HEK293T (cell line): ENCODE data around the gene TNFSF11.

ENCODE experiments used
- CTCF ChIA-PET: fragments of 350-600 bp; formaldehyde crosslinking; extraction: SDS; loops from one replicate; lab custom pipeline; 2021; ENCODE audit warnings: antibody characterized with exemption, inconsistent platforms; lab: Yijun Ruan, JAX
- POLR2A ChIA-PET: fragments of 350-600 bp; formaldehyde crosslinking; extraction: SDS; loops from one replicate; lab custom pipeline; 2020; ENCODE audit warnings: antibody characterized with exemption, inconsistent platforms; lab: Yijun Ruan, JAX
- DNase-seq: peaks from one replicate; pipeline ENCODE4 v3.0.0; 2012; ENCODE audit warnings: mixed read lengths; ENCODE audit errors: extremely low spot score
- ARNT ChIP-seq: fragments of 450-650 bp; IDR thresholded peaks from 2 replicates; pipeline ENCODE4 v1.6.1; 2017; ENCODE audit warnings: mild to moderate bottlenecking
- BHLHE40 ChIP-seq: fragments of 450-650 bp; IDR thresholded peaks from 2 replicates; pipeline ENCODE4 v1.6.1; 2016; ENCODE audit warnings: mild to moderate bottlenecking, moderate library complexity, borderline replicate concordance
- CTBP1 ChIP-seq: fragments of 450-650 bp; IDR thresholded peaks from 2 replicates; pipeline ENCODE4 v1.6.1; 2016; ENCODE audit warnings: borderline replicate concordance
- ELF4 ChIP-seq: fragments of 450-650 bp; IDR thresholded peaks from 2 replicates; pipeline ENCODE4 v1.6.1; 2017; ENCODE audit warnings: antibody characterized with exemption
- FOXA1 ChIP-seq: fragments of 450-650 bp; IDR thresholded peaks from 2 replicates; pipeline ENCODE4 v1.6.1; 2016; ENCODE audit warnings: mild to moderate bottlenecking
- FOXK2 ChIP-seq: fragments of 450-650 bp; IDR thresholded peaks from 2 replicates; pipeline ENCODE4 v1.6.1; 2016; ENCODE audit warnings: mild to moderate bottlenecking
- FOXM1 ChIP-seq: fragments of 450-650 bp; IDR thresholded peaks from 2 replicates; pipeline ENCODE4 v1.6.1; 2017; ENCODE audit warnings: mild to moderate bottlenecking, borderline replicate concordance
- HDGF ChIP-seq: fragments of 450-650 bp; IDR thresholded peaks from 2 replicates; pipeline ENCODE4 v1.6.1; 2017; ENCODE audit warnings: antibody characterized with exemption, borderline replicate concordance
- L3MBTL2 ChIP-seq: fragments of 450-650 bp; conservative IDR thresholded peaks from 2 replicates; pipeline ENCODE4 v1.6.1; 2016; ENCODE audit warnings: mild to moderate bottlenecking
- LEF1 ChIP-seq: fragments of 450-650 bp; IDR thresholded peaks from 2 replicates; pipeline ENCODE4 v1.6.1; 2017; ENCODE audit warnings: mild to moderate bottlenecking, borderline replicate concordance
- NFRKB ChIP-seq: fragments of 450-650 bp; IDR thresholded peaks from 2 replicates; pipeline ENCODE4 v1.6.1; 2016; ENCODE audit warnings: mild to moderate bottlenecking, moderate library complexity
- PKNOX1 ChIP-seq: fragments of 450-650 bp; IDR thresholded peaks from 2 replicates; pipeline ENCODE4 v1.6.1; 2016
- SP1 ChIP-seq: fragments of 450-650 bp; IDR thresholded peaks from 2 replicates; pipeline ENCODE4 v1.6.1; 2017
- SUZ12 ChIP-seq: fragments of 450-650 bp; IDR thresholded peaks from 2 replicates; pipeline ENCODE4 v1.6.1; 2016; ENCODE audit warnings: mild to moderate bottlenecking
- TARDBP ChIP-seq: fragments of 450-650 bp; IDR thresholded peaks from 2 replicates; pipeline ENCODE4 v1.6.1; 2016
- ZNF384 ChIP-seq: fragments of 450-650 bp; IDR thresholded peaks from 2 replicates; pipeline ENCODE4 v1.6.1; 2016

TNFSF11 gene

GRCh38 chr13:42602906-42603305, 29.0 kb downstream of the TNFSF11 start:
- ChIA-PET POLR2A (no interaction called here), CTCF (no interaction called here)
- no peak for DNase-seq
- TF ChIP-seq PKNOX1, result no peak
- no peak for TF ChIP-seq TARDBP
- no peak for TF ChIP-seq ELF4
- no peak for TF ChIP-seq FOXA1
- no peak for TF ChIP-seq SP1
- TF ChIP-seq HDGF, result no peak
- TF ChIP-seq LEF1, result no peak
- TF ChIP-seq FOXM1, result no peak

GRCh38 chr13:42603571-42603970, 29.6 kb downstream of the TNFSF11 start:
- CTCF ChIA-PET, result no interaction called here
- POLR2A ChIA-PET, result no interaction called here
- TF ChIP-seq ELF4, result no peak
- TF ChIP-seq SUZ12, result no peak
- TF ChIP-seq FOXK2, result no peak
- TF ChIP-seq TARDBP, result no peak
- no peak for TF ChIP-seq FOXA1
- no peak for TF ChIP-seq BHLHE40
- TF ChIP-seq SP1, result no peak
- TF ChIP-seq ZNF384, result no peak
- no peak for TF ChIP-seq HDGF
- no peak for TF ChIP-seq LEF1
- TF ChIP-seq CTBP1, result no peak
- TF ChIP-seq ARNT, result no peak
- no peak for TF ChIP-seq PKNOX1
- TF ChIP-seq L3MBTL2, result no peak
- TF ChIP-seq NFRKB, result no peak
- no peak for DNase-seq

- DNase-seq, result no peak
- CTCF ChIA-PET, result no interaction called here
- POLR2A ChIA-PET, result no interaction called here
- TF ChIP-seq LEF1 (no peak), FOXK2 (no peak), L3MBTL2 (no peak), SP1 (no peak), SUZ12 (no peak), TARDBP (no peak), PKNOX1 (no peak), CTBP1 (no peak), BHLHE40 (no peak), HDGF (no peak), FOXM1 (no peak), NFRKB (no peak), ARNT (no peak), FOXA1 (no peak), ZNF384 (no peak), ELF4 (no peak)
Observed at GRCh38 chr13:42607546-42607945, 33.6 kb downstream of the TNFSF11 start.

DNA sequence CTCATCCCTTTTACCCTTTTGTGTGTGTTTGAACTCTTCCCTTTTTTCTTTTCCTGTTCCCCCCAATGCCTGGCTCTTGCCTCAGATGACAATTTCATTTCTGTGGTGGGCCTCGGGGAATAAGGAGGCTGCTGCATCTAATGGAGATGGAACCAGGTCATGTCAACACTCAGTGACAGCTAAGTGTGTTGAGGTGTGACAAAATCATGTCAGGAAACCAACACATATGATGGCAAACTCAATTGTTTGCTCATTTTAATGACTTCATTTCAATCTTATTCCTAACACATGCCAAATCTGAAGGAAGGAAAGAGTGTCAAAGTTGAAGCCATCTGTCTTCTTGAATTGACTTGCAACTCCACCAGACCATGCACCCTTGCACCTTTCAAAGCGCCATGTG, 36.7 kb downstream of the TNFSF11 start:
- no peak for DNase-seq
- TF ChIP-seq FOXM1, result no peak
- no peak for TF ChIP-seq TARDBP
- TF ChIP-seq SUZ12, result no peak
- no peak for TF ChIP-seq BHLHE40
- no peak for TF ChIP-seq ARNT
- TF ChIP-seq HDGF, result no peak
- TF ChIP-seq NFRKB, result no peak
- TF ChIP-seq CTBP1, result no peak
- TF ChIP-seq ELF4, result no peak
- CTCF ChIA-PET, result no interaction called here
- POLR2A ChIA-PET, result no interaction called here

GRCh38 chr13:42611086-42611779, 37.3 kb downstream of the TNFSF11 start:
- POLR2A ChIA-PET, result no interaction called here

GRCh38 chr13:42612021-42612765, 38.2 kb downstream of the TNFSF11 start:
- TF ChIP-seq HDGF, result no peak
- POLR2A ChIA-PET, result no interaction called here
- CTCF ChIA-PET, result no interaction called here
- DNase-seq, result no peak

More at GRCh38 chr13:42611086-42611779, 37.3 kb downstream of the TNFSF11 start:
- TF ChIP-seq ELF4 (no peak), L3MBTL2 (no peak)
- DNase-seq, result no peak
- CTCF ChIA-PET, result no interaction called here
